Esophagus muscularis mucosa (tissue), 4 donors: ENCODE measurements around the gene UGT1A5. TPM values are rescaled to one million over a fixed set of nuclear protein-coding genes. Genes with fewer than 3 reads are reported as not detected.

Experiments
- DNase-seq: peaks from one replicate; pipeline ENCODE4 v3.0.0-alpha.2; 2017; ENCODE audit errors: extremely low spot score
- H3K27ac ChIP-seq, 4 donors: fragments of 200-600 bp; sonication (generic); replicated peaks in 1 of 4; 1 replicate in 3 of 4; 2 replicates in 1 of 4; pipeline ENCODE4 v1.5.1; 2016 to 2019; ENCODE audit warnings: mild to moderate bottlenecking in 1 of 4
- H3K27me3 ChIP-seq, 4 donors: fragments of 200-600 bp; sonication (generic); one replicate each; pipeline versions ENCODE4 v1.5.1 to v1.6.0; 2016 to 2019
- H3K36me3 ChIP-seq, 4 donors: fragments of 200-600 bp; sonication (generic); one replicate each; pipeline ENCODE4 v1.5.1; 2016 to 2019
- H3K4me1 ChIP-seq, 4 donors: fragments of 200-600 bp; sonication (generic); one replicate each; pipeline ENCODE4 v1.5.1; 2016 to 2019
- H3K4me3 ChIP-seq, 4 donors: fragments of 200-600 bp; sonication (generic); 1 replicate in 2 of 4; 2 replicates in 2 of 4; pipeline ENCODE4 v1.5.1; 2016 to 2019; ENCODE audit warnings: mild to moderate bottlenecking in 4 of 4, moderate library complexity in 1 of 4
- H3K9me3 ChIP-seq, 4 donors: fragments of 200-600 bp; sonication (generic); 1 replicate in 3 of 4; 2 replicates in 1 of 4; pipeline ENCODE4 v1.5.1; 2016 to 2019
- CTCF ChIP-seq, 3 experiments: fragments of 200-600 bp in 2 of 3; fragments of 450-650 bp in 1 of 3; sonication (generic) in 2 of 3; IDR thresholded peaks; one replicate each; pipeline ENCODE4 v1.5.1; 2017 to 2019; ENCODE audit warnings: antibody characterized with exemption in 3 of 3, mild to moderate bottlenecking in 2 of 3, moderate library complexity in 1 of 3
- EP300 ChIP-seq: sonication (generic); formaldehyde crosslinking; IDR thresholded peaks from one replicate; pipeline ENCODE4 v1.6.1; 2017; ENCODE audit warnings: antibody characterized with exemption
- POLR2A ChIP-seq: fragments of 450-650 bp; IDR thresholded peaks from one replicate; pipeline ENCODE4 v1.6.1; 2017; ENCODE audit warnings: antibody characterized with exemption, moderate library complexity, mild to moderate bottlenecking, low read depth
- POLR2AphosphoS5 ChIP-seq, 2 donors: sonication (generic); formaldehyde crosslinking; IDR thresholded peaks; one replicate each; pipeline ENCODE4 v1.6.1; 2017; ENCODE audit warnings: antibody characterized with exemption in 2 of 2
- WGBS: methylation state at CpG from one replicate; pipeline ENCODE4 v1.1.5; 2018; 5-methylcytosine and 5-hydroxymethylcytosine counted together
- intact Hi-C: fragments of 100-400 bp; cut with DNase I; formaldehyde crosslinking; loops from one replicate; pipeline ENCODE4 v1.15.1; 2023
- total RNA-seq, 4 donors: library from RNA; depleted of rRNA; stranded (reverse); fragments of >200 nt; gene quantifications; one replicate each; pipeline versions ENCODE4 v1.1.0 to v1.2.1, GENCODE V29; 2016

UGT1A5 gene
- total RNA-seq, 4 donors from 2014 or later, result not detected

GRCh38 chr2:233673896-233674295 is 38.8 kb upstream of the UGT1A5 start:
- H3K4me3 ChIP-seq, result no peak overlapping the region
- TF ChIP-seq POLR2AphosphoS5 (IDR thresholded peaks at IDR 0.05) (no peak), POLR2A (no peak), CTCF (IDR thresholded peaks at IDR 0.05) (no peak), EP300 (no peak)
- DNase-seq, result no peak
- no peaks in the 10 kb centered on the region for H3K9me3 ChIP-seq
- no peaks in the 10 kb centered on the region for H3K36me3 ChIP-seq
- no peak overlapping the region for H3K27ac ChIP-seq
- H3K27me3 ChIP-seq, result no peaks in the 10 kb centered on the region
- intact Hi-C loops, result no loop called here
- H3K4me1 ChIP-seq, result no peaks in the 10 kb centered on the region

- H3K27ac ChIP-seq, result no peak overlapping the region
Measured at GRCh38 chr2:233674314-233674713, 38.4 kb upstream of the UGT1A5 start.

GRCh38 chr2:233674995-233675394 is 37.7 kb upstream of the UGT1A5 start:
- Histone ChIP-seq H3K27me3 (no peaks in the 10 kb centered on the region), H3K9me3 (no peaks in the 10 kb centered on the region), H3K27ac (no peak overlapping the region), H3K36me3 (no peaks in the 10 kb centered on the region), H3K4me3 (no peak overlapping the region), H3K4me1 (no peaks in the 10 kb centered on the region)
- 31% methylated on average over 4 of the region's 4 CpGs for WGBS
- TF ChIP-seq EP300 (no peak), CTCF (IDR thresholded peaks at IDR 0.05) (no peak), POLR2A (no peak), POLR2AphosphoS5 (IDR thresholded peaks at IDR 0.05) (no peak)
- DNase-seq, result no peak
- intact Hi-C loops, result no loop called here

More at GRCh38 chr2:233674314-233674713, 38.4 kb upstream of the UGT1A5 start:
- H3K36me3 ChIP-seq, result no peaks in the 10 kb centered on the region
- no peaks in the 10 kb centered on the region for H3K27me3 ChIP-seq
- intact Hi-C loops, result no loop called here
- no peak for DNase-seq
- 53% methylated on average over 1 of the region's 1 CpG for WGBS
- H3K4me1 ChIP-seq, result no peaks in the 10 kb centered on the region
- no peaks in the 10 kb centered on the region for H3K9me3 ChIP-seq
- TF ChIP-seq POLR2A (no peak), CTCF (IDR thresholded peaks at IDR 0.05) (no peak), EP300 (no peak), POLR2AphosphoS5 (IDR thresholded peaks at IDR 0.05) (no peak)
- no peak overlapping the region for H3K4me3 ChIP-seq

GRCh38 chr2:233676046-233676445 is 36.7 kb upstream of the UGT1A5 start:
- no peak for DNase-seq
- WGBS, result 72% methylated on average over 2 of the region's 2 CpGs
- TF ChIP-seq EP300 (no peak), POLR2A (no peak), CTCF (IDR thresholded peaks at IDR 0.05) (no peak), POLR2AphosphoS5 (IDR thresholded peaks at IDR 0.05) (no peak)
- Histone ChIP-seq H3K4me1 (no peaks in the 10 kb centered on the region), H3K27me3 (no peaks in the 10 kb centered on the region), H3K27ac (no peak overlapping the region), H3K4me3 (no peak overlapping the region), H3K36me3 (no peaks in the 10 kb centered on the region), H3K9me3 (no peaks in the 10 kb centered on the region)
- intact Hi-C loops, result no loop called here

- intact Hi-C loops, result no loop called here
- TF ChIP-seq POLR2AphosphoS5 (IDR thresholded peaks at IDR 0.05) (no peak), POLR2A (no peak), CTCF (IDR thresholded peaks at IDR 0.05) (no peak), EP300 (no peak)
- 68% methylated on average over 4 of the region's 4 CpGs for WGBS
- H3K4me3 ChIP-seq, result no peak overlapping the region
- no peak overlapping the region for H3K27ac ChIP-seq
- no peaks in the 10 kb centered on the region for H3K9me3 ChIP-seq
- no peaks in the 10 kb centered on the region for H3K36me3 ChIP-seq
- no peak for DNase-seq
- H3K27me3 ChIP-seq, result no peaks in the 10 kb centered on the region
- H3K4me1 ChIP-seq, result no peaks in the 10 kb centered on the region
Measured at GRCh38 chr2:233679196-233679595, 33.5 kb upstream of the UGT1A5 start.
